Colonic mucosa (tissue), 4 donors: Measurements from ENCODE around the gene LHFPL6. TPM values are rescaled to one million over a fixed set of nuclear protein-coding genes. Genes with fewer than 3 reads are reported as not detected.

ENCODE experiments used
- DNase-seq: peaks from one replicate; pipeline ENCODE4 v3.0.0-alpha.2; 2020
- H3K27ac ChIP-seq: fragments of 200-600 bp; one replicate; pipeline ENCODE4 v1.8.0; 2021
- H3K27me3 ChIP-seq: fragments of 200-600 bp; one replicate; pipeline ENCODE4 v1.8.0; 2021
- H3K36me3 ChIP-seq: fragments of 200-600 bp; one replicate; pipeline ENCODE4 v1.8.0; 2021
- H3K4me1 ChIP-seq: fragments of 200-600 bp; one replicate; pipeline ENCODE4 v1.8.0; 2021; ENCODE audit warnings: mild to moderate bottlenecking
- H3K4me3 ChIP-seq: fragments of 200-600 bp; one replicate; pipeline ENCODE4 v1.8.0; 2021
- H3K9ac ChIP-seq, 2 donors: one replicate each; pipeline ENCODE4 v1.7.0; 2013; ENCODE audit warnings: control low read depth in 2 of 2, low read depth in 2 of 2, low read length in 2 of 2
- H3K9me3 ChIP-seq: fragments of 200-600 bp; one replicate; pipeline ENCODE4 v1.8.0; 2021
- intact Hi-C: fragments of 100-400 bp; cut with DNase I; formaldehyde crosslinking; loops from one replicate; pipeline ENCODE4 v1.14.1; 2022
- total RNA-seq, 2 donors: library from RNA; stranded (reverse); fragmentation: NEBNext Ultra II Directional in 1 of 2; extraction: Animal tissue kit (Norgen Biotek cat#: 25700) in 1 of 2; gene quantifications; one replicate each; pipeline ENCODE4 v1.2.1, GENCODE V29; 2021
- TF ChIP-seq, protein P1 (sequence below): fragments of 200-600 bp; IDR thresholded peaks from one replicate; pipeline ENCODE4 v1.8.0; 2022; ENCODE audit warnings: antibody characterized with exemption, mild to moderate bottlenecking
- donor health status: healthy.
- donor health status: DM: no; HTN: no; CAD: no.
- donor health status: DM: no; HTN: no; CAD: no.

Gene LHFPL6
- total RNA-seq, 2 donors from 2014 or later: 4.3 to 10.1 TPM

DNA sequence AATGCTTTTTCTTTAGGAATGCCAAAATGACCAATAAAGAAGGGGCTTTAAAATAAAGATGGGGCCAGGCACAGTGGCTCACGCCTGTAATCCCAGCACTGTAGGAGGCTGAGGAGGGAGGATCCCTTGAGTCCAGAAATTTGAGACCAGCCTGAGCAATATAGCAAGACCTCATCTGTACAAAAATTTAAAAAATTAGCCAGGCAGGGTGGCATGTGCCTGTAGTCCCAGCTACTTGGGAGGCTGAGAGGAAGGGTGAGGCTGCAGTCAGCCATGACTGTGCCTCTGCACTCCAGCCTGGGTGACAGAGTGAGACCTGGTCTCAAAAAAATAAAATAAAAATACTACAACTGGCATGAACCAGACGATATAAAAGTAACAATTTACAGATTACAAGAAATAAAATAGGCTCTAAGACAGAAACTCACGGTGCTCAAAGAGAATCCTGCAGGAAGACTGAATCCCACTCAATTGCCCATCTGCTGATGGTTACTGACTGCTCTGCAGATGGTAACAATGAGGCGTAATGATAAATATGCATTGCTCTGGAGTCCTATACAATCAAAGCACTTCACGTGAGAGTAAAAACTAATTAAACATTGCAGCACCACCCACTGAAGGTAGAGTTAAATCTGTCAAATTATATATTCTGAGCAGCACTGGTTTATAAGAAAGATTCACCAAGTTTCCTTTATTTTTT lies 93.2 kb downstream of the LHFPL6 start:
- no peaks in the 10 kb centered on the region for H3K4me1 ChIP-seq
- intact Hi-C loops: no loop called here
- no peak overlapping the region for H3K9ac ChIP-seq
- TF ChIP-seq, protein P1, sequence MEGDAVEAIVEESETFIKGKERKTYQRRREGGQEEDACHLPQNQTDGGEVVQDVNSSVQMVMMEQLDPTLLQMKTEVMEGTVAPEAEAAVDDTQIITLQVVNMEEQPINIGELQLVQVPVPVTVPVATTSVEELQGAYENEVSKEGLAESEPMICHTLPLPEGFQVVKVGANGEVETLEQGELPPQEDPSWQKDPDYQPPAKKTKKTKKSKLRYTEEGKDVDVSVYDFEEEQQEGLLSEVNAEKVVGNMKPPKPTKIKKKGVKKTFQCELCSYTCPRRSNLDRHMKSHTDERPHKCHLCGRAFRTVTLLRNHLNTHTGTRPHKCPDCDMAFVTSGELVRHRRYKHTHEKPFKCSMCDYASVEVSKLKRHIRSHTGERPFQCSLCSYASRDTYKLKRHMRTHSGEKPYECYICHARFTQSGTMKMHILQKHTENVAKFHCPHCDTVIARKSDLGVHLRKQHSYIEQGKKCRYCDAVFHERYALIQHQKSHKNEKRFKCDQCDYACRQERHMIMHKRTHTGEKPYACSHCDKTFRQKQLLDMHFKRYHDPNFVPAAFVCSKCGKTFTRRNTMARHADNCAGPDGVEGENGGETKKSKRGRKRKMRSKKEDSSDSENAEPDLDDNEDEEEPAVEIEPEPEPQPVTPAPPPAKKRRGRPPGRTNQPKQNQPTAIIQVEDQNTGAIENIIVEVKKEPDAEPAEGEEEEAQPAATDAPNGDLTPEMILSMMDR: no peak
- DNase-seq: no peak
- no peaks in the 10 kb centered on the region for H3K9me3 ChIP-seq
- no peaks in the 10 kb centered on the region for H3K36me3 ChIP-seq
- H3K4me3 ChIP-seq: no peak overlapping the region
- H3K27me3 ChIP-seq: no peaks in the 10 kb centered on the region
- H3K27ac ChIP-seq: no peak overlapping the region

DNA sequence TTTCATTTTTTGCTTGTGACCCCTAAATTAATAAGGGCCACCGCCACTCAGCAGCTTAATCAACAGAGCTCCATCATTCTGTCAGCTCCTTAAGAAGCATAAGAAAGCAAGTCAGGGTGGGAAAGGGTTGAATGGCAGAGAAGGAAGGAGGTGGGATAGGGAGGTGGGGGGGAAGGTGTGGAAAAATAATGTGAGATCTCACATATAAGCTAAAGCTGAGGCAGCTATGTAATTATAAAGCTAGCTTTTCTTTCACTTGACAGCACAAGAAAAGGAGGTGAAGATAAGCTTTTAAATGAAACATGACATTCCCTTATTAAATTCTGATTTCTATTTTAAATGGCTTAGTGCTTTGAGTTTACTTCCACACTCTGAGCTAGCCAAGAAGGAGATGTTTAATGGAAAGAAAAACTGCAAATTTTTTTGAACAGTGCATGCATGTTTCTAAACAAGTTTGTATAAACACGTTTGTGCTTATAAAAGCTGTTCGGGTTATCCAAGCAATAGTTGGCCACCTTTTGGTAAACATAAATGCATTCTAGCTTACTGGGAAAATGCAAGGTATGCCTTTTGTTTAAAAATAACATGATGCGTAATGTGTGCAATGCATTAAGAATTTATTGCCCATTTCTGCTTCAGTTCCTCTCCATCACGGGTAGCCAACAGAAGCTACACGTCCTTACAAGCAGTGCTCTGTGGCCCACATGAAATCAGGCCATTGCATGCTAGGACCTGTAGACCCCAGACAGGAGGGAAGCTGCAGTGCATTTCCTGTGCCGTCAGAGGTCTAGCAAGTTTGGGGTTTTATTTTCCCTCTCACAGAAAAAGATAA lies 96.2 kb downstream of the LHFPL6 start:
- Histone ChIP-seq H3K27me3 (no peaks in the 10 kb centered on the region), H3K4me1 (no peaks in the 10 kb centered on the region), H3K36me3 (no peaks in the 10 kb centered on the region), H3K9me3 (no peaks in the 10 kb centered on the region), H3K4me3 (no peak overlapping the region), H3K9ac (no peak overlapping the region), H3K27ac (no peak overlapping the region)
- intact Hi-C loops: no loop called here
- no peak for DNase-seq
- TF ChIP-seq, protein P1: no peak

DNA sequence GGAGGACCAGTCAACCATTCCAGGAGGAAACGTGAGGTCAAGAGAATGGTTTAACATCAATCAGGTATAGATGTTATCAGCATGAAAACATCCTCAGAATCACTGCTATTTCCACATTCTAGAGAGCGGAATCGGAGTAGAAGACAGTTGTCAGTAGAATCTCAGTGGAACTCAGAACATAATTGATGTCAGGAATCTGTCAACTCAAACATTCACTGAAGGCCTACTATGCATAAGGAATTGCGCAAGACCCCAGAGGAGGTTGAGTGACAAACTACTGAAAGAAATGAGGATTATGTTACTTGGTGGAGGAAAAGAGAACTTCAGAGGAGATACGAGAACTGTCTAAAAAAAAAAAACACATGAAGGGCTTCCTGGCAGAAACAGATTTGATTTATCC lies 97.8 kb downstream of the LHFPL6 start:
- intact Hi-C loops: no loop called here
- H3K9me3 ChIP-seq: no peaks in the 10 kb centered on the region
- no peak for DNase-seq
- H3K9ac ChIP-seq: no peak overlapping the region
- no peaks in the 10 kb centered on the region for H3K27me3 ChIP-seq
- H3K4me1 ChIP-seq: no peaks in the 10 kb centered on the region
- no peak overlapping the region for H3K4me3 ChIP-seq
- no peak overlapping the region for H3K27ac ChIP-seq
- no peaks in the 10 kb centered on the region for H3K36me3 ChIP-seq
- TF ChIP-seq, protein P1: no peak

DNA sequence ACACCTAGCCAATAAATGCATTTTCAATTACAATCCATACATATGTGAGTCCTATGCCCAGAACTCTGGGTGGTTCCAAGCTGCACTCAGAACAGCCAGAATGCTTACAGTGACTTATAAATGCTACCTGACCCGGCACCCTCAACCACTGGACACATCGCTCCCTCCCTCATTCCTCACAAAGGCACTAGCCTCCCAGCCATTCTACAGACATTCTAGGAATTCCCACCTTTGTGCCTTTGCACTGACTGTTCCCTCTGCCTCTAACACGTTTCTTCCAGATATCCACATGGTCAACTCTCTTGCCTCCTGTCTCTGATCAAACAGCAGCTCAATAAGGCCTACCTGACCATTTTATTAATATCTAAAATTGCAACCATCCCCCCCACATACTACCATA lies 99.9 kb downstream of the LHFPL6 start:
- H3K27me3 ChIP-seq: no peaks in the 10 kb centered on the region
- DNase-seq: no peak
- H3K9me3 ChIP-seq: no peaks in the 10 kb centered on the region
- TF ChIP-seq, protein P1: no peak
- intact Hi-C loops: no loop called here
- no peaks in the 10 kb centered on the region for H3K4me1 ChIP-seq
- H3K36me3 ChIP-seq: no peaks in the 10 kb centered on the region
- H3K27ac ChIP-seq: no peak overlapping the region
- no peak overlapping the region for H3K4me3 ChIP-seq
- no peak overlapping the region for H3K9ac ChIP-seq

DNA sequence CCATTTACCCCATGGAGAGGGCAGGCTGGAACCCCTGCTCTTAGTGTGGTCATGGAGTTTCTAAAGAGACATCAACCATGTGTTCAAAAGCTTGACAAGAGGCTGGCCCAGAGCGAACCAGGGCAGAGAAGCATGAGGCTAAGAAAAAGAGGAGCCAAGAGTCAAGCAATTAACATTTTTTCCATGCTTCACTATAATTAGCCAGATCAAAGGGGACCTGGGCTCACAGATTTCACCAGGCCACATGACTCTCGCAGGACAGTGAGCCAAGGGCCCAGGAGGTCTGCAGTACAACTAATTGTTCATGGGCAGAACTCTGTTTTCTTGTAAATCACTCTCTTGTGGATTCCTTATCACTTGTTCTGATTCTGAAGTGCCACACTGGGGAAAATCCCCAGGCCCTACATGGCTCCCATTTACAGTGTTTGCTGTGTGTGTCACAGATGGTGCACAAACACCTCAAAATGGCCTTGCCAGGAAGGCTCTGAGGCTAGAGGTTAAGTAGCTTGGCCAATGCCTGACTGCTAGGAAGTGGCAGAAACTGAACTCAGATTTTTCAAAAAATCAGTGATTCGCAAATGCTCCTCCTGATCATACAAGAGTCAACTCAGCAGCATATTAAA lies 101.2 kb downstream of the LHFPL6 start:
- TF ChIP-seq, protein P1: no peak
- Histone ChIP-seq H3K9ac (no peak overlapping the region), H3K4me1 (no peaks in the 10 kb centered on the region), H3K36me3 (no peaks in the 10 kb centered on the region), H3K27ac (no peak overlapping the region), H3K9me3 (no peaks in the 10 kb centered on the region), H3K4me3 (no peak overlapping the region), H3K27me3 (no peaks in the 10 kb centered on the region)
- DNase-seq: no peak
- intact Hi-C loops: no loop called here
